CD4-positive, alpha-beta T cell treated with Interleukin-4 for 1 hour (primary cell): ENCODE data around the gene ZNF143.
A peak's percentile ranks its signal among the peaks of the same experiment; 100 is the strongest.

Source experiments
- DNase-seq, 2 donors: peaks; one replicate each; pipeline ENCODE4 v3.0.0-alpha.2; 2020 to 2022

Gene ZNF143

GRCh38 chr11:9576701-9577381, 116.0 kb downstream of the ZNF143 start:
- peak in 1 of 2 donors; percentile 37 for DNase-seq

DNA sequence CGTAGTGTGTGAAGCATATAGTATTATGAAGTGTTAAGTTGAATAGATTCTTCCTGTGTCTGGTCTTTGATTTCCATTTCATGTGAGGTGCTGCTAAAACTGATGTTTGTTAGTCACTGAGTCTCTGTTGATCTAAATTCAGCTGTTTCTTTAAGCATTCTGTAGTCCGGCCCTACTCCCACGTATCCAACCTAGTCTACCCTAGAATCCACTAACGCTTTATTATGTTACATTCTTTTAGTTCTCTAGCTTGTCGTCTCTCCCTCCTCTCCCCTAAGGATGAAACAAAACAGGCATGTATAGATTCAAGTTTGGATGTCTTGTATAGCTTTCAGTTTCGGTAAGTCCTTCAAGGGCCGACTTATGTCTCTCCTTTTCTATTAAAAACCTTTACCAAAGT, 116.7 kb downstream of the ZNF143 start:
- DNase-seq = peak in 1 of 2 donors; percentile 54
